Memory B cell (primary cell): ENCODE data around the gene MGAT4C.
"Not testable (repeated sequence)": the region's sequence is repeated elsewhere in the genome, so short reads cannot be mapped to it uniquely, and the experiment has no call there.

ENCODE experiments used
- ATAC-seq: fragments of 150-1000 bp; cut with Tn5 transposase; 2 replicates; pipeline ENCODE4 v1.10.0; 2021; ENCODE audit warnings: low read depth, mild to moderate bottlenecking, moderate library complexity
- DNase-seq, 2 donors: peaks; one replicate each; pipeline ENCODE4 v3.0.0; 2022; ENCODE audit warnings: low spot score in 2 of 2
- H3K27ac Mint-ChIP-seq: one replicate; pipeline ENCODE4 v1.8.0; 2022; ENCODE audit warnings: mild to moderate bottlenecking, moderate library complexity, mixed read lengths
- H3K27me3 Mint-ChIP-seq: one replicate; pipeline ENCODE4 v1.8.0; 2022; ENCODE audit warnings: mixed read lengths
- H3K36me3 Mint-ChIP-seq: one replicate; pipeline ENCODE4 v1.8.0; 2022; ENCODE audit warnings: mild to moderate bottlenecking, mixed read lengths
- H3K4me1 Mint-ChIP-seq: one replicate; pipeline ENCODE4 v1.8.0; 2022; ENCODE audit warnings: mixed read lengths
- H3K4me3 Mint-ChIP-seq: one replicate; pipeline ENCODE4 v1.8.0; 2022; ENCODE audit warnings: mild to moderate bottlenecking, moderate library complexity, mixed read lengths
- H3K9me3 Mint-ChIP-seq: one replicate; pipeline ENCODE4 v1.8.0; 2022; ENCODE audit warnings: mixed read lengths

Gene MGAT4C

DNA sequence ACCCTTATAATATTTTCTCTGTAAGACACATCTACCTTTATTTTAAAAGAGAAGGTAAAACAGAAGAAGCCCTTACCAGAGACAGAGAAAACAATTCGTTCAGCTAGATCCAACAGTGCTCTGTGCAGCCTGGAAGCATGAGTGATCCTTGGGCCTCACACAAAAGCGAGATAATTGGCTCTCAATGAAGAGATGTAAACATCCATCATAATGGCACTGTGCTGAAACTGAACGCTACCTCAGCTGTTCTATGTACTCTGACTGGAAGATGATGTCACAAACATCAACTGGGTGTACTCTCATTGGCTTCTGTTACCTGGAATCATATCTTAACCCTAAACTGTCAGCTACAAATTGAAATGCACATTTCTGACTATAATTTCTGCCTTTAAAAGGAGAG is at the start of gene MGAT4C:
MGAT4C (minus strand) TSS at position 229 of the 400 bp plus-strand sequence.
- Mint-ChIP-seq H3K27me3 (no peaks in the 10 kb centered on the region), H3K9me3 (no peaks in the 10 kb centered on the region), H3K27ac (no peak within 1 kb of the TSS), H3K4me1 (no peaks in the 10 kb centered on the region), H3K4me3 (no peak within 1 kb of the TSS), H3K36me3 (no peaks in the 10 kb centered on the region)
- ATAC-seq (no peak), DNase-seq (no peak)

DNA sequence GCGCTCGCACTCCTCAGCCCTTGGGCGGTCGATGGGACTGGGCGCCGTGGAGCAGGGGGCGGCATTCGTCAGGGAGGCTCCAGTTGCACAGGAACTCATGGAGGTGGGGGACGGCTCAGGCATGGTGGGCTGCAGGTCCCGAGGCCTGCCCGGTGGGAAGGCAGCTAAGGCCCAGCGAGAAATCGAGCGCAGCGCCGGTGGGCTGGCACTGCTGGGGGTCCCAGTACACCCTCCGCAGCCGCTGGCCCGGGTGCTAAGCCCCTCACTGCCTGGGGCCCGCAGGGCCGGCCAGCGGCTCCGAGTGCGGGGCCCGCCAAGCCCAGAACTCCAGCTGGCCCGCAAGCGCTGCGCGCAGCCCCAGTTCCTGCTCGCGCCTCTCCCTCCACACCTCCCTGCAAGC is 40.2 kb upstream of the MGAT4C start:
- not testable (repeated sequence) for H3K4me3 Mint-ChIP-seq, ATAC-seq, H3K27ac Mint-ChIP-seq, H3K27me3 Mint-ChIP-seq, H3K4me1 Mint-ChIP-seq, H3K9me3 Mint-ChIP-seq, DNase-seq, H3K36me3 Mint-ChIP-seq

DNA sequence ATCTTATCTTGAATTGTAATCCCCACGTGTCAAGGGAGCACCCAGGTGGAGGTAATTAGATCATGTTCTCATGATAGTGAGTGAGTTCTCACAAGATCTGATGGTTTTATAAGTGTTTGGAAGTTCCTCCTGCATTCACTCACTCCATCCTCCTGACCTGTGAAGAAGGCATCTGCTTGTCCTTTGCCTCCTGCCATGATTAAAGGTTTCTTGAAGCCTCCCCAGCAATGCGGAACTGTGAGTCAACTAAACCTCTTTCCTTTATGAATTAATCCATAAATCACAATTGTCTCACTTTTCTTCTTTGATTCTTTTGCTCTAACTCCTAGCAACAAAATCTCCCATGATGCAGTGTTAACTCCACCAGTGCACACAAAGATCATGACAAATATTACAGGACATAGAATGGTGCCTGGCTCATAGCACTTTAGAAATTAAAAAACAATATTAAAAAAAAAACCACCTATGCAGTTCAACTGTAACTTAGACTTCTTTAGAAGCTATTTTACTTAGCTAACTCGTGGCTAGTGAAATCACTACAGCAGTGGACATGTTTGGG is 37.6 kb upstream of the MGAT4C start:
- Mint-ChIP-seq H3K36me3 (no peaks in the 10 kb centered on the region), H3K4me1 (no peaks in the 10 kb centered on the region), H3K4me3 (no peak overlapping the region), H3K9me3 (no peaks in the 10 kb centered on the region), H3K27ac (no peak overlapping the region), H3K27me3 (no peaks in the 10 kb centered on the region)
- no peak for ATAC-seq
- DNase-seq: no peak

- Mint-ChIP-seq H3K27ac (no peak overlapping the region), H3K36me3 (no peaks in the 10 kb centered on the region), H3K4me1 (no peaks in the 10 kb centered on the region), H3K27me3 (no peaks in the 10 kb centered on the region), H3K9me3 (no peaks in the 10 kb centered on the region), H3K4me3 (no peak overlapping the region)
- no peak for ATAC-seq
- no peak for DNase-seq
Measured at GRCh38 chr12:86292480-86292879, 36.3 kb upstream of the MGAT4C start.

GRCh38 chr12:86290615-86291014 is 34.4 kb upstream of the MGAT4C start:
- Mint-ChIP-seq H3K4me3 (no peak overlapping the region), H3K27me3 (no peaks in the 10 kb centered on the region), H3K9me3 (no peaks in the 10 kb centered on the region), H3K27ac (no peak overlapping the region), H3K4me1 (no peaks in the 10 kb centered on the region), H3K36me3 (no peaks in the 10 kb centered on the region)
- no peak for DNase-seq
- ATAC-seq: no peak

DNA sequence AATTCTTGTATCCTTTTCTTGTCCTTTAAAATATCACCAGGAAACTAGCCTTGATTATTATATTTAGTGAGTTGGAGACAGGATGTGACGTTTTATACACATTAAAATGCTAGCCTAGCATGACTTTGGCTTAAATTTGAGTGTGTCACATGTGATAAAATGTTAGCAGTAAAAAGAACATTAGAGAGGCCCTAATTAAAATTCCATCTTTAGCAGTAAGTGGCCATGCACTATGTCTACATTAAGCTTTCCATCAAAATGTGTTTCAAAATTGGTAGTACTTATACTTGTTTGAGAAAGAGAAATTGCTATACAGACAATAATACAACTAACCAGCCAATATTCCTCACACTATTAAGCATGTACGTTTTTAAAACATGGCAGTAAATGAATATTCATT is 29.9 kb upstream of the MGAT4C start:
- H3K36me3 Mint-ChIP-seq: no peaks in the 10 kb centered on the region
- H3K9me3 Mint-ChIP-seq: no peaks in the 10 kb centered on the region
- H3K4me1 Mint-ChIP-seq: no peaks in the 10 kb centered on the region
- no peaks in the 10 kb centered on the region for H3K27me3 Mint-ChIP-seq
- DNase-seq (no peak), ATAC-seq (no peak)
- H3K4me3 Mint-ChIP-seq: no peak overlapping the region
- no peak overlapping the region for H3K27ac Mint-ChIP-seq

GRCh38 chr12:86283620-86284019 is 27.4 kb upstream of the MGAT4C start:
- Mint-ChIP-seq H3K27ac (no peak overlapping the region), H3K36me3 (no peaks in the 10 kb centered on the region), H3K4me3 (no peak overlapping the region), H3K9me3 (no peaks in the 10 kb centered on the region), H3K27me3 (no peaks in the 10 kb centered on the region), H3K4me1 (no peaks in the 10 kb centered on the region)
- ATAC-seq (no peak), DNase-seq (no peak)

DNA sequence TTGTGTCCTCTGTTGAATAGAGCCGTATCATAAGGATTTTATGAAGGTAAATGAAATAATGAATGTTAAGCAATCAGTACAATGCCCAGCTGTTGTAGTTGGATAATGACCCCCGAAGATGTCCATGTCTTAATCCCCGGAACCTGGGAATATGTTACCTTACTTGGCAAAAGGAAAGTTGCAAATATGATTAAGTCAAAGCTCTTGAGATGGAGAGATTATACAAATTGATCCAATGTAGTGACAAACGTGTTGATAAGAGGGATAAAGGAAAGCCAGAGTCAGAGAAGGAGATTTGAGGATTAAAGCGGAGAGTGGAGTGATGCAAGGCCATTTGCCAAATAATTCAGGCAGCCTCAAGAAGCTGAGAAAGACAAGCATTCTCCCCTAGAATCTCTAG is 19.2 kb upstream of the MGAT4C start:
- no peak overlapping the region for H3K4me3 Mint-ChIP-seq
- H3K36me3 Mint-ChIP-seq: no peaks in the 10 kb centered on the region
- H3K9me3 Mint-ChIP-seq: peaks cover 2% of the 10 kb centered on the region
- DNase-seq (no peak), ATAC-seq (no peak)
- no peaks in the 10 kb centered on the region for H3K4me1 Mint-ChIP-seq
- no peaks in the 10 kb centered on the region for H3K27me3 Mint-ChIP-seq
- H3K27ac Mint-ChIP-seq: no peak overlapping the region

- no peaks in the 10 kb centered on the region for H3K27me3 Mint-ChIP-seq
Measured at GRCh38 chr12:86265329-86265695, 9.1 kb upstream of the MGAT4C start.

DNA sequence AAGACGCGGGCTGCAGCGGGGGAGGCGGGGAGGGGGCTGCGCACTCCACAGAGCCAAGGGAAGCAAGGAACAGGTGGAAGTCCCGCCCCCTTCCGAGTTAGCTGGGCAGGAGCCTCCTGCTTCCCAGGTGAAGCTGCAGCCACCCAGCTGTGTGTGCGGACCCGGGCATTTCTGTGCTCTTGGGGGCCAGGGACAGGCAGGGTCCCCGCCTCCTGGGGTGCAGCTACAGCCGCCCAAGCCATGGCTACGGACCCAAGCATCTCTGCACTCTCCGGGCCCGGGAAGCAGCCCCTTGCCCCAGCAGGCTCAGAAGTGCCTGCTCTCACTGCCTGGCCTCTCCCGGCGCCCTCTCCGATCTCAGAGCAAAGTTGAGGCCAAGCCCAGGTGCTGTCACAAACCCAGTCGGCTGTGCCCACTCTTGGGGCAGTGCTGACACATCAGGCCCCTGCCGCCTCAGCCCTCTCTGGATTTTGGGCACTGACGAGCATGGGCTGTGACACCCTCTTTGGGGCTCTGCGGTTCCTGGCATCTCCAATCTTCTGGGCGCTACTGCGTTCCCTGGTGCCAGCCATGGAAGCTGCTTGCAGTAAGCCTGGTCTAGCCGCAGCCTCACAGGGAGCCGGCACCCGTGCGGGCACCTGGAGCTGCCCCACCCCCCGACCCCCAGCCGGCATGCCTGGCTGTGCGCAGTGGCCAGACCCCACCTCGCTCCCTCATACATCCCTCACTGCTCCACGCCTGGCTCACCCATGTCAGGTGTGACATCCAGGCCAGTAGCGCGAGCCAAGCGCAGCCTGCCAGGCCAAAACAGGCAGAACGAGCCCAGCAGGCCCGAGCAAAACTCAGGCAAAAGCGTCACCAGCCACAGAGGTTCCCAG is 8.5 kb upstream of the MGAT4C start:
- ATAC-seq (no peak), DNase-seq (no peak)
- Mint-ChIP-seq H3K4me1 (no peaks in the 10 kb centered on the region), H3K36me3 (no peaks in the 10 kb centered on the region), H3K4me3 (no peak overlapping the region), H3K27ac (no peak overlapping the region), H3K27me3 (no peaks in the 10 kb centered on the region), H3K9me3 (peaks cover 2% of the 10 kb centered on the region)

More at GRCh38 chr12:86265329-86265695, 9.1 kb upstream of the MGAT4C start:
- H3K9me3 Mint-ChIP-seq: peaks cover 2% of the 10 kb centered on the region
- H3K4me1 Mint-ChIP-seq: no peaks in the 10 kb centered on the region
- H3K4me3 Mint-ChIP-seq: no peak overlapping the region
- H3K36me3 Mint-ChIP-seq: no peaks in the 10 kb centered on the region
- ATAC-seq: no peak
- DNase-seq: no peak
- H3K27ac Mint-ChIP-seq: no peak overlapping the region

GRCh38 chr12:86261578-86261977 is 5.4 kb upstream of the MGAT4C start:
- Mint-ChIP-seq H3K4me1 (no peaks in the 10 kb centered on the region), H3K27ac (no peak overlapping the region)
- no peak for DNase-seq

GRCh38 chr12:86261142-86261541 is 5.0 kb upstream of the MGAT4C start:
- Mint-ChIP-seq H3K4me3 (no peak overlapping the region), H3K27ac (no peak overlapping the region), H3K9me3 (peaks cover 2% of the 10 kb centered on the region), H3K27me3 (no peaks in the 10 kb centered on the region), H3K4me1 (no peaks in the 10 kb centered on the region), H3K36me3 (no peaks in the 10 kb centered on the region)
- no peak for ATAC-seq
- DNase-seq: no peak

More at GRCh38 chr12:86261578-86261977, 5.4 kb upstream of the MGAT4C start:
- ATAC-seq: no peak
- H3K9me3 Mint-ChIP-seq: peaks cover 2% of the 10 kb centered on the region
- no peak overlapping the region for H3K4me3 Mint-ChIP-seq
- H3K27me3 Mint-ChIP-seq: no peaks in the 10 kb centered on the region
- no peaks in the 10 kb centered on the region for H3K36me3 Mint-ChIP-seq

DNA sequence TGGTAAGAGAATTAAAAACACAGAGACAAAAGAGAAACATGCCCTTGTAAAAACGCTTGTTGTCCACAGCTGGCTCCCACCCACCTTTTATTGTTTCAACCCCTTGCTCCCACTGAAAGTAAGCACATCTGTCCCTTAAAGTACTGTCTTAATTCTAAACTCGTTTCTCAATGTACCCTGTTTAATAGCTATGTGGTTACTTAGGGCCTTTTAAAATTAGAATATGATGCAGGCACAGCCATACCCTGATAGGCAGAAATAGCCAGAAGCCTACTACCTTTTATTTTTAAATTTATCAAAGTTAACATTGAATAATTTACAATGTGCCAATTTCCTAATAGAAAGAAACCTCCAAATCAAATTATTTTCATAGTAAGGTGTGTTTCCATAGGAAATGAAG is 4.0 kb upstream of the MGAT4C start:
- no peak overlapping the region for H3K27ac Mint-ChIP-seq
- DNase-seq (no peak), ATAC-seq (no peak)
- H3K4me3 Mint-ChIP-seq: no peak overlapping the region
- no peaks in the 10 kb centered on the region for H3K36me3 Mint-ChIP-seq
- no peaks in the 10 kb centered on the region for H3K27me3 Mint-ChIP-seq
- H3K9me3 Mint-ChIP-seq: peaks cover 2% of the 10 kb centered on the region
- H3K4me1 Mint-ChIP-seq: no peaks in the 10 kb centered on the region

GRCh38 chr12:86257134-86257533 is 943 bp upstream of the MGAT4C start:
- ATAC-seq (no peak), DNase-seq (no peak)
- H3K4me1 Mint-ChIP-seq: no peaks in the 10 kb centered on the region
- no peak overlapping the region for H3K4me3 Mint-ChIP-seq
- H3K36me3 Mint-ChIP-seq: no peaks in the 10 kb centered on the region
- no peaks in the 10 kb centered on the region for H3K27me3 Mint-ChIP-seq
- H3K9me3 Mint-ChIP-seq: peaks cover 2% of the 10 kb centered on the region
- no peak overlapping the region for H3K27ac Mint-ChIP-seq
